ENCODE data around the gene MNT.

The MNT gene

GRCh38 chr17:2383628-2384167 is 17.2 kb downstream of the MNT start:
- Histone ChIP-seq H3K23ac (ENCODE audit: low read length) (no peak overlapping the region), H3K4ac (ENCODE audit: low read depth, low read length) (no peak overlapping the region), H3K4me3 (ENCODE audit: low read length) (no peak overlapping the region), H4K8ac (ENCODE audit: low read depth, low read length) (no peak overlapping the region), H2BK15ac (replicated peaks; ENCODE audit: low read depth) (no peak overlapping the region), H3K56ac (ENCODE audit: low read length) (no peak overlapping the region), H4K5ac (ENCODE audit: low read length) (no peak overlapping the region), H3K79me2 (ENCODE audit: control insufficient read depth, insufficient read depth, low read length) (no peaks in the 10 kb centered on the region), H3K79me1 (ENCODE audit: low read length) (peaks cover 1% of the 10 kb centered on the region), H2BK5ac (ENCODE audit: low read length) (no peak overlapping the region), H3K4me2 (ENCODE audit: low read length) (no peak overlapping the region), H3K18ac (ENCODE audit: low read length) (no peak overlapping the region), H3K36me3 (ENCODE audit: control insufficient read depth, insufficient read depth, low read length) (no peaks in the 10 kb centered on the region), H2AK5ac (ENCODE audit: low read length) (no peak overlapping the region), H3K27ac (ENCODE audit: low read depth, low read length) (no peak overlapping the region), H3K4me1 (ENCODE audit: control insufficient read depth, low read depth, low read length) (no peaks in the 10 kb centered on the region), H3K9ac (ENCODE audit: low read length) (no peak overlapping the region), H2BK120ac (ENCODE audit: low read depth, low read length) (no peak overlapping the region), H3K27me3 (ENCODE audit: insufficient read depth, low read length, poor library complexity) (no peaks in the 10 kb centered on the region)
- WGBS (ENCODE audit: extremely low coverage, insufficient coverage, low lambda C conversion rate) = no CpG with 5 or more reads among the region's 11 CpGs
- no peak for DNase-seq

DNA sequence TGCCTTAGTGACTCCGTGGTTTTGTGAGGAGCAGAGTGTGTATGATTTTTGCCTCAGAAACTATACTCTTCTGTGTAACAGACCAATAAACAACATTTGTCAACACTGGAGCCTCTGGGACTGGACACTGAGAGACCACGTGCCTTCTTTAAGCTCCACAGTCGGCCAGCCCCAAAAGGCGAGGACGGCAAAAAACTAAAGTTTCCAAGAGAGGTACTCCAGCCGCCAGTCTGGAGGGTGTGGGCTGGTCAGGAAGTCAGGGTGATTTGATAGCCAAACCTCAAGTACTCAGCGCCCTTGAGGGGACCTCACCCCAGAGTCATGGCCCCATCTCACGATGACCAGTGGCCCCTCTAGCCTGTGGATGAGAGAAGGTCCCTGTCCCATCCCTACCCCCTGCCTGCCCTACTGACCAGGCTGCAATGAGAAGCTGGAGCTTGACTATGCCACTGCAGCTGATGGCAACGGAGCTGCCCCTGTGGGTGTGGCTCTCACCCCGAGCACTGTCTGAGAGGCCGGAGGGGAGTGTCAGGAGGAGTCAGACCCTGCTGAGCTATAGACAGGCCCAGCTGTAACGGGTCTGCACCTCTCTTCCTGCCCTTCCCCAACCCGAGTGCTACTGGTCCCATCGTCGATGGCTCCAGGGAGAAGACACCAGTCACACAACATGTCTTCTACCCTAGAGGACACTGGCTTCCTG is 19.8 kb downstream of the MNT start:
- H3K79me2 ChIP-seq (ENCODE audit: control insufficient read depth, insufficient read depth, low read length) = no peaks in the 10 kb centered on the region
- no peak overlapping the region for H2BK15ac ChIP-seq (replicated peaks; ENCODE audit: low read depth)
- no peak overlapping the region for H3K56ac ChIP-seq (ENCODE audit: low read length)
- no peak overlapping the region for H3K9ac ChIP-seq (ENCODE audit: low read length)
- no peak overlapping the region for H3K23ac ChIP-seq (ENCODE audit: low read length)
- H3K79me1 ChIP-seq (ENCODE audit: low read length) = no peaks in the 10 kb centered on the region
- H3K4me3 ChIP-seq (ENCODE audit: low read length) = no peak overlapping the region
- no peaks in the 10 kb centered on the region for H3K27me3 ChIP-seq (ENCODE audit: insufficient read depth, low read length, poor library complexity)
- DNase-seq = no peak
- H2AK5ac ChIP-seq (ENCODE audit: low read length) = no peak overlapping the region
- no peak overlapping the region for H4K5ac ChIP-seq (ENCODE audit: low read length)
- H3K4me2 ChIP-seq (ENCODE audit: low read length) = no peak overlapping the region
- H3K4me1 ChIP-seq (ENCODE audit: control insufficient read depth, low read depth, low read length) = no peaks in the 10 kb centered on the region
- H3K36me3 ChIP-seq (ENCODE audit: control insufficient read depth, insufficient read depth, low read length) = no peaks in the 10 kb centered on the region
- WGBS (ENCODE audit: extremely low coverage, insufficient coverage, low lambda C conversion rate) = no CpG with 5 or more reads among the region's 15 CpGs
- H2BK120ac ChIP-seq (ENCODE audit: low read depth, low read length) = no peak overlapping the region
- no peak overlapping the region for H4K8ac ChIP-seq (ENCODE audit: low read depth, low read length)
- H2BK5ac ChIP-seq (ENCODE audit: low read length) = no peak overlapping the region
- H3K27ac ChIP-seq (ENCODE audit: low read depth, low read length) = no peak overlapping the region
- no peak overlapping the region for H3K4ac ChIP-seq (ENCODE audit: low read depth, low read length)
- no peak overlapping the region for H3K18ac ChIP-seq (ENCODE audit: low read length)

DNA sequence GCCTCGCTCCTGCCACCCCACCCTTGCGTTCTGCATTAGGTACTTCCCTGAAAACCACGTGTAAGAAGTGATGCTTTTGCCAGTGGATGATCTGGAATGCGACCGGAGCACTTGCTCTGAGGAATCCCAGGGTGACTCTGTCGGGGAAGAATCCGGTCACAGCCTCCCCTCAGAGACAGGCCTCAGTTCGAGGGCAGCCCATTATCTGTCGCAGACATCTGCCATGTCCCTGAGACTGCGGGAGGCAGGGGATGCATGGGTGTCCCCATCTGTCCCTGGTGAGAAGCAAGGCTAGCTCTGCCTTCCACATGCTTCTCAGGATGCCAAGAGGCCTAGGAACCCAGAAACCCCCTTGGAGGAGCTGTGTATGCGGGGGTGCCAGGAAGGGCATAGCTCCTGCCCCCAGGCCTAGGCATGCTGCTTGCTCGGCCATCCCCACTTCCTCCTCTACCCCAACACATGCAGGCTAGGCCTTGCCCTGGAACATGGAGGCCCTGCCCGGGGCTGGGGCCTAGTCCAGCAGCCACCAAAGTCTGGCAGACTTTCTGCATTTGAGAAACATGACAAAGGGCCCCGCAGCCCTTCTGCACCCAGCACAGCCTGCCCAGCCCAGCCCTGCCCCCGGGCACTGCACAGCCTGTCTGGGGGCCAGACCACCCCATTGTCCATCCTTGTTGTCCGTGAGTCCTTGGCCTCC is 20.5 kb downstream of the MNT start:
- WGBS (ENCODE audit: extremely low coverage, insufficient coverage, low lambda C conversion rate) = no CpG with 5 or more reads among the region's 16 CpGs
- Histone ChIP-seq H3K23ac (ENCODE audit: low read length) (no peak overlapping the region), H3K27ac (ENCODE audit: low read depth, low read length) (no peak overlapping the region)

DNA sequence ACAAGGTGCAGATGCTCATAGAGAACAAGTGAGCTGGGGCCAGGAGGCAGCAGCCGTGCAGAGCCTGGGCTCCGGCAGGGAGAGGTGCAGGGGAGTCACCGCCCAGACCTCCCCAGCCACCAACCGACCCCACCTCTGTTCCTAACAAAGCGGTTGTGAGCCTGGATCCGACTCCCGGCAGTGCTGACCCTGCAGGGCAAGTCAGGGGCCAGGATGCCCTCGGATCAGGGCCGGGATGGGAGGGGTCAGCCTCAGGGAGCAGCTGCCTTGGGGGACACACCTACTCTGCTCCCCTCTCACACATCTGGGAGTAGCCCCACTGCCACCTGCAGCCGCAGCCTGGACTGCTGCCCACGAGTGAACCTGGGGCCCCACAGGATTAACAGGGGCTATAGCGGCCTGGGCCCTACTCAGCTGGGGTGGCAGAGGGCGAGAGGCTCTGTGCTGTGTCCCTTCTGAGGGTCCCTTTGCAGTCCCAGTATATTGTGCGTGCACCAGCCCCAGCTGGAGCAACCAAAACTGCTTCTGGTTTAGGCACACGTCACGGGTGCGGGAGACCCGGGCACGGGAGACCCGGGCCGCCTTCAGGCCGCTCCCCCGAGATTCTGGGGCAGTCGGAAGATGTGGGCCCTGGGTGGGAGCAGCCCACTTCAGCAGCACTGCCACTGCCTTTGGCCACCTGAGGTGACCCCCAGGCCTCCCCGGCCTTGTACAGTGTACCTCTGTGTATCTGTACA is 21.2 kb downstream of the MNT start:
- Histone ChIP-seq H4K8ac (ENCODE audit: low read depth, low read length) (no peak overlapping the region), H2BK5ac (ENCODE audit: low read length) (no peak overlapping the region), H3K23ac (ENCODE audit: low read length) (no peak overlapping the region), H3K4ac (ENCODE audit: low read depth, low read length) (no peak overlapping the region), H3K27me3 (ENCODE audit: insufficient read depth, low read length, poor library complexity) (no peaks in the 10 kb centered on the region), H2BK15ac (replicated peaks; ENCODE audit: low read depth) (no peak overlapping the region), H3K9ac (ENCODE audit: low read length) (no peak overlapping the region), H3K79me2 (ENCODE audit: control insufficient read depth, insufficient read depth, low read length) (no peaks in the 10 kb centered on the region), H3K79me1 (ENCODE audit: low read length) (no peaks in the 10 kb centered on the region), H3K4me3 (ENCODE audit: low read length) (no peak overlapping the region), H3K18ac (ENCODE audit: low read length) (no peak overlapping the region), H3K56ac (ENCODE audit: low read length) (no peak overlapping the region), H2BK120ac (ENCODE audit: low read depth, low read length) (no peak overlapping the region), H2AK5ac (ENCODE audit: low read length) (no peak overlapping the region), H3K4me2 (ENCODE audit: low read length) (no peak overlapping the region), H3K27ac (ENCODE audit: low read depth, low read length) (no peak overlapping the region), H3K36me3 (ENCODE audit: control insufficient read depth, insufficient read depth, low read length) (no peaks in the 10 kb centered on the region), H3K4me1 (ENCODE audit: control insufficient read depth, low read depth, low read length) (no peaks in the 10 kb centered on the region), H4K5ac (ENCODE audit: low read length) (no peak overlapping the region)
- no CpG with 5 or more reads among the region's 25 CpGs for WGBS (ENCODE audit: extremely low coverage, insufficient coverage, low lambda C conversion rate)
- no peak for DNase-seq

More for the DNA sequence above, 20.5 kb downstream of the MNT start:
- Histone ChIP-seq H2BK120ac (ENCODE audit: low read depth, low read length) (no peak overlapping the region), H3K4me1 (ENCODE audit: control insufficient read depth, low read depth, low read length) (no peaks in the 10 kb centered on the region), H3K18ac (ENCODE audit: low read length) (no peak overlapping the region), H4K8ac (ENCODE audit: low read depth, low read length) (no peak overlapping the region), H3K4me3 (ENCODE audit: low read length) (no peak overlapping the region), H3K79me1 (ENCODE audit: low read length) (no peaks in the 10 kb centered on the region), H4K5ac (ENCODE audit: low read length) (no peak overlapping the region), H2AK5ac (ENCODE audit: low read length) (no peak overlapping the region), H3K27me3 (ENCODE audit: insufficient read depth, low read length, poor library complexity) (no peaks in the 10 kb centered on the region), H3K36me3 (ENCODE audit: control insufficient read depth, insufficient read depth, low read length) (no peaks in the 10 kb centered on the region), H2BK5ac (ENCODE audit: low read length) (no peak overlapping the region), H2BK15ac (replicated peaks; ENCODE audit: low read depth) (no peak overlapping the region), H3K56ac (ENCODE audit: low read length) (no peak overlapping the region), H3K9ac (ENCODE audit: low read length) (no peak overlapping the region), H3K79me2 (ENCODE audit: control insufficient read depth, insufficient read depth, low read length) (no peaks in the 10 kb centered on the region), H3K4ac (ENCODE audit: low read depth, low read length) (no peak overlapping the region), H3K4me2 (ENCODE audit: low read length) (no peak overlapping the region)
- DNase-seq = peak; percentile 69

- H3K27ac ChIP-seq (ENCODE audit: low read depth, low read length) = no peak overlapping the region
- H3K27me3 ChIP-seq (ENCODE audit: insufficient read depth, low read length, poor library complexity) = no peaks in the 10 kb centered on the region
- H3K36me3 ChIP-seq (ENCODE audit: control insufficient read depth, insufficient read depth, low read length) = no peaks in the 10 kb centered on the region
- H2BK5ac ChIP-seq (ENCODE audit: low read length) = no peak overlapping the region
- no peak overlapping the region for H3K56ac ChIP-seq (ENCODE audit: low read length)
- DNase-seq = no peak
- no CpG with 5 or more reads among the region's 11 CpGs for WGBS (ENCODE audit: extremely low coverage, insufficient coverage, low lambda C conversion rate)
- H3K79me1 ChIP-seq (ENCODE audit: low read length) = no peaks in the 10 kb centered on the region
- H2BK120ac ChIP-seq (ENCODE audit: low read depth, low read length) = no peak overlapping the region
- no peak overlapping the region for H3K4ac ChIP-seq (ENCODE audit: low read depth, low read length)
- no peak overlapping the region for H3K4me3 ChIP-seq (ENCODE audit: low read length)
- H3K4me2 ChIP-seq (ENCODE audit: low read length) = no peak overlapping the region
- H3K4me1 ChIP-seq (ENCODE audit: control insufficient read depth, low read depth, low read length) = no peaks in the 10 kb centered on the region
- no peak overlapping the region for H3K9ac ChIP-seq (ENCODE audit: low read length)
- H3K79me2 ChIP-seq (ENCODE audit: control insufficient read depth, insufficient read depth, low read length) = no peaks in the 10 kb centered on the region
- H3K23ac ChIP-seq (ENCODE audit: low read length) = no peak overlapping the region
- H2AK5ac ChIP-seq (ENCODE audit: low read length) = no peak overlapping the region
- no peak overlapping the region for H3K18ac ChIP-seq (ENCODE audit: low read length)
- no peak overlapping the region for H4K8ac ChIP-seq (ENCODE audit: low read depth, low read length)
- no peak overlapping the region for H2BK15ac ChIP-seq (replicated peaks; ENCODE audit: low read depth)
- H4K5ac ChIP-seq (ENCODE audit: low read length) = no peak overlapping the region
These were observed 22.0 kb downstream of the MNT start for GRCh38 chr17:2378905-2379304.
